PC-3 (cell line): ENCODE data around the gene EHD3. TPM values are rescaled to one million over a fixed set of nuclear protein-coding genes. Genes with fewer than 3 reads are reported as not detected.

Source experiments
- ATAC-seq: fragments of 200-7000 bp; cut with Tn5 transposase; 2 replicates; pipeline ENCODE4 v1.9.1; 2020; ENCODE audit warnings: mild to moderate bottlenecking, moderate library complexity
- BruUV-seq: library from RNA; stranded (reverse); fragments of 400-500 nt; replicated peaks from 2 replicates; lab custom pipeline; 2021; lab: Mats Ljungman, UMichigan
- CTCF ChIA-PET: fragments of 300-600 bp; sonication (Branson Sonifier 250); formaldehyde crosslinking; loops from one replicate; lab custom pipeline; 2022; ENCODE audit warnings: antibody characterized with exemption; lab: Charles Lee
- POLR2A ChIA-PET: fragments of 300-600 bp; sonication (Branson Sonifier 250); formaldehyde crosslinking; loops from one replicate; lab custom pipeline; 2022; ENCODE audit warnings: antibody characterized with exemption; ENCODE audit not compliant: unreplicated experiment; lab: Charles Lee
- DNase-seq: peaks from one replicate; pipeline ENCODE4 v3.0.0-alpha.2; 2015
- H2AFZ ChIP-seq: fragments of 300-600 bp; sonication (generic); 2 replicates; pipeline ENCODE4 v1.6.0; 2016; ENCODE audit warnings: antibody characterized with exemption, low read length
- H3F3A ChIP-seq: fragments of 300-600 bp; sonication (generic); one replicate; pipeline ENCODE4 v1.6.0; 2017; ENCODE audit warnings: antibody characterized with exemption, low read length, control low read depth, mild to moderate bottlenecking; ENCODE audit not compliant: unreplicated experiment
- H3K27ac ChIP-seq: fragments of 300-600 bp; sonication (generic); 2 replicates; pipeline ENCODE4 v1.5.1; 2016; ENCODE audit warnings: mild to moderate bottlenecking, low read length
- H3K27me3 ChIP-seq: fragments of 300-600 bp; sonication (generic); 2 replicates; pipeline ENCODE4 v1.6.1; 2016; ENCODE audit warnings: low read length, mixed read lengths
- H3K36me3 ChIP-seq: fragments of 300-600 bp; sonication (generic); 2 replicates; pipeline ENCODE4 v1.6.1; 2016; ENCODE audit warnings: low read depth, mixed run types, low read length, mixed read lengths
- H3K4me1 ChIP-seq: fragments of 300-600 bp; sonication (generic); 2 replicates; pipeline ENCODE4 v1.5.1; 2016; ENCODE audit warnings: low read length; ENCODE audit not compliant: insufficient read depth
- H3K4me2 ChIP-seq: fragments of 300-600 bp; sonication (generic); 2 replicates; pipeline ENCODE4 v1.6.0; 2016; ENCODE audit warnings: low read length
- H3K4me3 ChIP-seq: fragments of 300-600 bp; sonication (generic); 2 replicates; pipeline ENCODE4 v1.5.1; 2016; ENCODE audit warnings: mild to moderate bottlenecking, low read length, mixed read lengths
- H3K79me2 ChIP-seq: fragments of 300-600 bp; sonication (generic); 2 replicates; pipeline ENCODE4 v1.6.1; 2017; ENCODE audit warnings: low read length, mixed read lengths
- H3K9ac ChIP-seq: fragments of 300-600 bp; sonication (generic); 2 replicates; pipeline ENCODE4 v1.6.0; 2016; ENCODE audit warnings: mild to moderate bottlenecking, low read length
- H3K9me2 ChIP-seq: fragments of 300-600 bp; sonication (generic); replicated peaks from 2 replicates; pipeline ENCODE4 v1.6.1; 2016; ENCODE audit warnings: mixed run types, low read length, mixed read lengths
- H3K9me3 ChIP-seq: fragments of 300-600 bp; sonication (generic); 2 replicates; pipeline ENCODE4 v1.6.1; 2016; ENCODE audit warnings: low read length, mixed read lengths
- H4K20me1 ChIP-seq: fragments of 300-600 bp; sonication (generic); 2 replicates; pipeline ENCODE4 v1.6.1; 2016; ENCODE audit warnings: low read length, mixed read lengths
- CTCF ChIP-seq: fragments of 300-600 bp; sonication (generic); conservative IDR thresholded peaks from 2 replicates; pipeline ENCODE4 v1.5.1; 2017; ENCODE audit warnings: antibody characterized with exemption, low read depth, mild to moderate bottlenecking, low read length
- EZH2 ChIP-seq: fragments of 300-600 bp; sonication (generic); IDR thresholded peaks from one replicate; pipeline ENCODE4 v1.6.1; 2017; ENCODE audit warnings: antibody characterized with exemption, mild to moderate bottlenecking, low read length; ENCODE audit not compliant: unreplicated experiment
- EZH2phosphoT487 ChIP-seq: fragments of 300-600 bp; sonication (generic); IDR thresholded peaks from 2 replicates; pipeline ENCODE4 v1.6.1; 2018; ENCODE audit warnings: mild to moderate bottlenecking, antibody characterized with exemption, low read length, borderline replicate concordance
- intact Hi-C: fragments of 100-400 bp; cut with micrococcal nuclease; formaldehyde crosslinking; loops from 2 replicates; pipeline ENCODE4 v1.9.0; 2023
- total RNA-seq: library from RNA; depleted of rRNA; stranded (reverse); fragments of >200 nt; gene quantifications from 2 replicates; pipeline ENCODE4 v1.2.3, GENCODE V29; 2014

EHD3 gene
- total RNA-seq, 1 experiment from 2014 or later, result 4.4 TPM

GRCh38 chr2:31221544-31221943 lies 12.4 kb upstream of the EHD3 start:
- ChIA-PET POLR2A (no interaction called here), CTCF (no interaction called here)
- no TSS peak for BruUV-seq
- no peak for TF ChIP-seq CTCF
- no peak for TF ChIP-seq EZH2
- no peak for TF ChIP-seq EZH2phosphoT487
- Histone ChIP-seq H3K36me3 (no peaks in the 10 kb centered on the region), H3K4me3 (no peak overlapping the region), H3K4me1 (0 out of 2 replicates have a peak, but pooled peaks cover 3% of the 10 kb centered on the region), H3F3A (no peaks in the 10 kb centered on the region), H3K9me3 (no peaks in the 10 kb centered on the region), H4K20me1 (no peaks in the 10 kb centered on the region), H3K9me2 (no peaks in the 10 kb centered on the region), H3K4me2 (no peak overlapping the region), H3K9ac (no peak overlapping the region), H3K27me3 (peaks cover 50% of the 10 kb centered on the region), H3K27ac (no peak overlapping the region), H3K79me2 (no peaks in the 10 kb centered on the region), H2AFZ (no peak overlapping the region)
- DNase-seq (no peak), ATAC-seq (no peak)
- intact Hi-C loops, result no loop called here

- intact Hi-C loops, result no loop called here
- Histone ChIP-seq H3K9me3 (no peaks in the 10 kb centered on the region), H3K36me3 (no peaks in the 10 kb centered on the region), H3K9ac (no peak overlapping the region), H3K9me2 (no peaks in the 10 kb centered on the region), H3K27ac (no peak overlapping the region), H3K4me1 (peaks cover 9% of the 10 kb centered on the region; the same call in 1 of the 2 replicates), H3F3A (no peaks in the 10 kb centered on the region), H4K20me1 (no peaks in the 10 kb centered on the region), H3K4me2 (no peak overlapping the region), H2AFZ (no peak overlapping the region), H3K4me3 (no peak overlapping the region), H3K79me2 (no peaks in the 10 kb centered on the region), H3K27me3 (peaks cover 50% of the 10 kb centered on the region)
- DNase-seq (no peak), ATAC-seq (no peak)
- TF ChIP-seq CTCF (no peak), EZH2 (no peak), EZH2phosphoT487 (no peak)
- CTCF ChIA-PET, result no interaction called here
- POLR2A ChIA-PET, result no interaction called here
- BruUV-seq, result no TSS peak
Observed at GRCh38 chr2:31222071-31222470, 11.9 kb upstream of the EHD3 start.

GRCh38 chr2:31223026-31223425 lies 10.9 kb upstream of the EHD3 start:
- TF ChIP-seq EZH2phosphoT487, result no peak
- TF ChIP-seq EZH2, result no peak
- TF ChIP-seq CTCF, result no peak
- H3K36me3 ChIP-seq, result no peaks in the 10 kb centered on the region
- ATAC-seq (no peak), DNase-seq (no peak)
- H3K9ac ChIP-seq, result no peak overlapping the region
- no peaks in the 10 kb centered on the region for H3K79me2 ChIP-seq
- ChIA-PET CTCF (no interaction called here), POLR2A (no interaction called here)
- H3K9me3 ChIP-seq, result no peaks in the 10 kb centered on the region
- no peak overlapping the region for H3K27ac ChIP-seq
- no peaks in the 10 kb centered on the region for H3K9me2 ChIP-seq
- no peaks in the 10 kb centered on the region for H4K20me1 ChIP-seq
- H3K4me2 ChIP-seq, result no peak overlapping the region
- H3K4me1 ChIP-seq, result peaks cover 17% of the 10 kb centered on the region; the same call in 1 of the 2 replicates
- H3K27me3 ChIP-seq, result peaks cover 50% of the 10 kb centered on the region
- no peak overlapping the region for H3K4me3 ChIP-seq
- no peak overlapping the region for H2AFZ ChIP-seq
- intact Hi-C loops, result no loop called here
- H3F3A ChIP-seq, result no peaks in the 10 kb centered on the region
- no TSS peak for BruUV-seq
